ENCODE measurements around the gene APOBEC3F. TPM values are rescaled to one million over a fixed set of nuclear protein-coding genes. Genes with fewer than 3 reads are reported as not detected.

The APOBEC3F gene
- polyA plus RNA-seq, 1 experiment: 8.6 TPM

GRCh38 chr22:39101226-39101625, 60.6 kb downstream of the APOBEC3F start:
- peaks cover 3% of the 10 kb centered on the region for H3K27me3 ChIP-seq (ENCODE audit: control insufficient read depth, insufficient read depth, low read length)
- no peak for DNase-seq (ENCODE audit: low read depth)
- POLR2A ChIA-PET: no interaction called here
- TF ChIP-seq, protein P1, sequence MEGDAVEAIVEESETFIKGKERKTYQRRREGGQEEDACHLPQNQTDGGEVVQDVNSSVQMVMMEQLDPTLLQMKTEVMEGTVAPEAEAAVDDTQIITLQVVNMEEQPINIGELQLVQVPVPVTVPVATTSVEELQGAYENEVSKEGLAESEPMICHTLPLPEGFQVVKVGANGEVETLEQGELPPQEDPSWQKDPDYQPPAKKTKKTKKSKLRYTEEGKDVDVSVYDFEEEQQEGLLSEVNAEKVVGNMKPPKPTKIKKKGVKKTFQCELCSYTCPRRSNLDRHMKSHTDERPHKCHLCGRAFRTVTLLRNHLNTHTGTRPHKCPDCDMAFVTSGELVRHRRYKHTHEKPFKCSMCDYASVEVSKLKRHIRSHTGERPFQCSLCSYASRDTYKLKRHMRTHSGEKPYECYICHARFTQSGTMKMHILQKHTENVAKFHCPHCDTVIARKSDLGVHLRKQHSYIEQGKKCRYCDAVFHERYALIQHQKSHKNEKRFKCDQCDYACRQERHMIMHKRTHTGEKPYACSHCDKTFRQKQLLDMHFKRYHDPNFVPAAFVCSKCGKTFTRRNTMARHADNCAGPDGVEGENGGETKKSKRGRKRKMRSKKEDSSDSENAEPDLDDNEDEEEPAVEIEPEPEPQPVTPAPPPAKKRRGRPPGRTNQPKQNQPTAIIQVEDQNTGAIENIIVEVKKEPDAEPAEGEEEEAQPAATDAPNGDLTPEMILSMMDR (IDR thresholded peaks at IDR 0.05; ENCODE audit: insufficient read depth, low read depth, low read length): no peak
- CTCF ChIA-PET: no interaction called here
- no peaks in the 10 kb centered on the region for H3K36me3 ChIP-seq (ENCODE audit: control insufficient read depth, insufficient read depth, low read length)
- H3K4me3 ChIP-seq (ENCODE audit: low read depth, low read length): no peak overlapping the region

DNA sequence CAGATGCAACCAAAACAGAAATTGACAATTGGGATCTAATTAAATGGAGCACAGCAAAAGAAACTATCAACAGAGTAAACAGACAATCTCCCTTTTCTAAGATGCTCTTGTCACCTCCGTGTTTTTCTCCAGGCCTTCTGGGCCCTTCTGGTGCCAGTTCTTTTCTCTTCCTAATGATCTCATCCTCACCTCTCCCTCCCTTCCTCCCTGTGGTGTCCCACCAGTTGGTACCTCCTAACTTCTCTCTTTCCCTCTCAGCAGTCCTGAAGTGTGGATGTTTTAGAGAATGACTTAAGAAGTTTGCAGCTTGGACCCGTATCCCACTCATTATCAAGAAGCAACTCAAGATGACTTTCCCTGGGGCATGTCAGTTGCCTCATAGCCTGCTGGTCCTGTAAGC, 62.8 kb downstream of the APOBEC3F start:
- Histone ChIP-seq H3K27me3 (ENCODE audit: control insufficient read depth, insufficient read depth, low read length) (peaks cover 3% of the 10 kb centered on the region), H3K36me3 (ENCODE audit: control insufficient read depth, insufficient read depth, low read length) (no peaks in the 10 kb centered on the region), H3K4me3 (ENCODE audit: low read depth, low read length) (no peak overlapping the region)
- ChIA-PET CTCF (no interaction called here), POLR2A (no interaction called here)
- TF ChIP-seq, protein P1 (IDR thresholded peaks at IDR 0.05; ENCODE audit: insufficient read depth, low read depth, low read length): no peak
- DNase-seq (ENCODE audit: low read depth): no peak

Small RNAs within 50 kb of the gene (small RNA-seq; reads per million reads assigned to genes)
- not detected for gene AL022318.2 (ENCODE audit: insufficient read length, low read depth, low replicate concordance)

Other genes starting within 250 kb of the APOBEC3F start
- gene DNAL4, start 246.7 kb upstream of the APOBEC3F start, polyA plus RNA-seq (2011; rRNA removed): 21.4 and 29.9 TPM in 2 replicates
- 1.4 and 2.5 TPM in 2 replicates for gene NPTXR, start 196.8 kb upstream of the APOBEC3F start, polyA plus RNA-seq (2011; rRNA removed)
- 15.4 and 21.9 TPM in 2 replicates for gene CBX6, start 168.6 kb upstream of the APOBEC3F start, polyA plus RNA-seq (2011; rRNA removed)
- gene APOBEC3A, start 83.3 kb upstream of the APOBEC3F start, polyA plus RNA-seq (2011; rRNA removed): not detected in 2 replicates
- gene APOBEC3B, start 58.5 kb upstream of the APOBEC3F start, polyA plus RNA-seq (2011; rRNA removed): 14.2 and 16.0 TPM in 2 replicates
- gene APOBEC3C, start 26.6 kb upstream of the APOBEC3F start, polyA plus RNA-seq (2011; rRNA removed): 20.4 and 20.9 TPM in 2 replicates
- gene APOBEC3D, start 19.7 kb upstream of the APOBEC3F start, polyA plus RNA-seq (2011; rRNA removed): 0.60 and 0.75 TPM in 2 replicates
- 7.3 TPM in 2 replicates for gene APOBEC3G, start 36.4 kb downstream of the APOBEC3F start, polyA plus RNA-seq (2011; rRNA removed)
- 0.10 and 0.26 TPM in 2 replicates for gene APOBEC3H, start 56.4 kb downstream of the APOBEC3F start, polyA plus RNA-seq (2011; rRNA removed)
- 4.2 and 5.3 TPM in 2 replicates for gene CBX7, start 111.8 kb downstream of the APOBEC3F start, polyA plus RNA-seq (2011; rRNA removed)
- 0.02 and 0.13 TPM in 2 replicates for gene PDGFB, start 204.1 kb downstream of the APOBEC3F start, polyA plus RNA-seq (2011; rRNA removed)